Measurements from ENCODE around the gene SF3B3. TPM values are rescaled to one million over a fixed set of nuclear protein-coding genes. Genes with fewer than 3 reads are reported as not detected.

The SF3B3 gene
- total RNA-seq, 1 donor from 2014 or later, result 225 TPM

- no peak for DNase-seq (ENCODE audit: low spot score)
Observed at GRCh38 chr16:70589998-70590471, 66.4 kb downstream of the SF3B3 start.

DNA sequence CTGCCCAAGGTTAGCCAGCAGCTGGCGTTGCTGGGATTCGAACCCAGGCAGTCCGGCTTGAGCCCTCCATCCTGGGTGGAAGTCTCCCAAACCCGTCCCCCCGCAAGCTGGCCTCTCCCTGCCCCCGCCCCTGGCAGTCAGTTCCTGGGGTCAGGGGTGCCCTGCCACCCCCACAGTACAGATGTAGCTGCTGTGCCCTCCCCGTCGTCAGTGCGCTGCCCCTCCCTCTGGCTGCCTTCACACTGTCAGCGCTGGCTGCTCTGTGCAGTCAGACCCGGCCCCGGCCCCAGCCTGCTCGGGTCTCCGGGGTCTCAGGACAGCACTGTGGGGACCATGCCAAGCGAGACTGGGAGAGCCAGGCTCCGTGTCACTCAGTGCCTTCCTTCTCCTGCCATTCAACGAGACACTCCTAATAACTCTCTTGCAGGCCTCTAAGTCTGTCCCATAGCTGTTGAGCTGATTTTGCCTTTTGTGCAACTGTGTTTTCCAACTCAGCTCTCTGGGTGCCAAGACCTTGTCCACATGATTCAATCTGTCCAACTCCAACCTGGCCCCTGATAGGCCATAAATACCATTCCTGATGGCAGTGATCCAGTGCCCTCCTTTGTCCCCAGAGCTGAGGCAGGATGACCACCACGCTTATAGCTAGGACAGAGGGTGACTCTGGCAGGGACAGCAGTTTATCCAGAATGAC, 67.3 kb downstream of the SF3B3 start:
- DNase-seq (ENCODE audit: low spot score), result no peak

GRCh38 chr16:70591615-70592014, 68.0 kb downstream of the SF3B3 start:
- DNase-seq (ENCODE audit: low spot score), result no peak

DNA sequence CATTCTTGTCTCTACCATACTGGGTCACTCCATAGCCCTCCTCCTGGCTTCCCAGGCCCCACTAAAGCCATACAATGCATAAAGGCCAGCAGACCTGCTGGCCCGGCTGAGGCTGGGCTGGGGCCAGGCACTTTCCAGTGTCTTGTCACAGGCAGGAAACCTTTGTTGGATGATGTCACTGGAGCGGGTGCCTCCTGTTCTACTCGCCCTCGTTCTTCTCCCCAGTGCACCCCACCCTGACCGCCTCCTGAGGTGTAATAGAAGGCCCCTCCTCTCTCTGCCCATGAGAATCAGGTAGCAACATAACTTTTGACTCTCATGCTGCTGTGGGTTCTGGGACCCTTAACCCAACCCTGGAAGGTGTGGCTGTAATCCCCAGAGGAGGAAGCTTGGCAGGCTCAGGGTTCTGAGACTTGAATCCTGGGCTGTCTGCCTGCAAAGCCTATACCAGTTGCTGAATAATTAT, 68.5 kb downstream of the SF3B3 start:
- no peak for DNase-seq (ENCODE audit: low spot score)

DNA sequence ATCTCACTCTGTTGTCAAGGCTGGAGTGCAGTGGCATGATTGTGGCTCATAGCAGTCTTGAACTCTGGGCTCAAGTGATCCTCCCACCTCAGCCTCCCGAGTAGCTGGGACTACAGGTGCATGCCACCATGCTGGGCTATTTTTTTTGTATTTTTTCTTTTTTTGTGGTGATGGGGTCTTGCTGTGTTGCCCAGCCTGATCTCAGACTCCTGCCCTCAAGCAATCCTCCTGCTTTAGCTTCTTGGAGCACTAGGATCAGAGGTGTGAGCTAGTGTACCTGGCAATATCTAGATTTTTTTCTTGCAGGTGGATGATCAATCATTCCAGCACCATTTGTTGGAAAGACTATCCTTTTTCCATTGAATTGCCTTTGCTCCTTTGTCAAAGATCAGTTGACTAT, 69.9 kb downstream of the SF3B3 start:
- DNase-seq (ENCODE audit: low spot score), result no peak

DNA sequence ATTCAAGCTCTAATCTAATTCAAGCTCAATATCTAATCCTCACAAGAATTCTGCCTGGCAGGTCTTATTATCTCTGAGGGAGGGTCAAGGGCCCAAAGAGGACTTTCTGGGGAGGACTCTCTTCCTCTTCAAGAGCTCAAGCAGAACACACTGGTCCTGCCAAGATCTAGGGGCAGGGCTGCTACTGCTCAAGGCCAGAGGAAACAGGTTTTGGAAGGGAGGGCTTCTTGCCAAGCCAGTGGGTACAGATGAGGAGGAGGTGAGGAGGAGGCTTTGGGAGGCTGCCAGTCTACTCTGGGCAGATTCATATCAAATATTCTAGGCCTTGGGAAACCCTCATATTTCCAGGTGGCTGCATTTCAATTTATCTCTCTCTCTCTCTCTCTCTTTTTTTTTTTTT, 71.0 kb downstream of the SF3B3 start:
- DNase-seq (ENCODE audit: low spot score), result peak; percentile 53

- no peak for DNase-seq (ENCODE audit: low spot score)
Observed at GRCh38 chr16:70597135-70597835, 73.7 kb downstream of the SF3B3 start.

- no peak for DNase-seq (ENCODE audit: low spot score)
Observed at GRCh38 chr16:70598937-70599503, 75.4 kb downstream of the SF3B3 start.

- no peak for DNase-seq (ENCODE audit: low spot score)
Observed at GRCh38 chr16:70600730-70601129, 77.1 kb downstream of the SF3B3 start.

DNA sequence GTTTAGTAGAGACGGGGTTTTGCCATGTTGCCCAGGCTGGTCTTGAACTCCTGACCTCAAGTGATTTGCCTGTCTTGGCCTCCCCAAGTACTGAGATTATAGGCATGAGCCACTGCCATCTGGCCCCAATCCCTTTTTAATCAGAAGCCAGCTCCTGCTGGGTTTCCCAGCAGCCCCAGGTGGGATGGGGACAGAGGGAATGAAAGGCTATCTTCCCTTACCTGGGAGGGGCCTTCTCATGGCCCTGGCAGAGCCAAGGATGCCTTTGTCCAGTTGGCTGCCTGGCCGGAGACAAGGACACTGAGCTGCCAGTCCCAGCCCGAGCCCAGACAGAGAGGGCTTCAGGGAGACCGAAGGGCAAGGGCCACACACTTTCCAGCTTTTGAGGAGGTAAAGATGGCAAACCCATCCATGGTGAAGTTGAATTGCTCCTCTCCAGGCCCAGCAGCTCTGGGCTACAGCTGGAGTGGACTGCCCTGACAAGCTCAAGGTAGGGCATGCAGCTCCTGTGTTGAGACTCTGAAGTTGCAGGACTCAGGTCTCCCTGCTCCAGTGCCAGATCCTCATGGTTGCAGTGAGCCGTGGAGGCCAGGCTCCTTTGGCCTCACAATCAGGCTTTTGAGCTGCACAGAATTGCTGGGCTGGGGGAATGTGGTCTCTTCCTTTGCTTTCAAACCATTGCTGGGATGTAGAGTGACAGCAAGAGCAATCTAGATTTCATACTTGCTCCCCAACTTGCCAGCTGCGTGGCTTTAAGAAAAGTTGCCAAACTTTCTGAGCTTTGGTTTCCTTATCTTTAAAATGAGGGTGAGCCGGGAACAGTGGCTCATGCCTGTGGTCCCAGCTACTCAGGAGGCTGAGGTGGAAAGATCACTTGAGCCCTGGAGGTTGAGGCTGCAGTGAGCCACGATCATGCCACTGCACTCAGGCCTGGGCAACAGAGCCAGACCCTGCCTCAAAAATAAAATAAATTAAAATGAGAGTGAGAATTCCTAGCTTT, 78.3 kb downstream of the SF3B3 start:
- no peak for DNase-seq (ENCODE audit: low spot score)

DNA sequence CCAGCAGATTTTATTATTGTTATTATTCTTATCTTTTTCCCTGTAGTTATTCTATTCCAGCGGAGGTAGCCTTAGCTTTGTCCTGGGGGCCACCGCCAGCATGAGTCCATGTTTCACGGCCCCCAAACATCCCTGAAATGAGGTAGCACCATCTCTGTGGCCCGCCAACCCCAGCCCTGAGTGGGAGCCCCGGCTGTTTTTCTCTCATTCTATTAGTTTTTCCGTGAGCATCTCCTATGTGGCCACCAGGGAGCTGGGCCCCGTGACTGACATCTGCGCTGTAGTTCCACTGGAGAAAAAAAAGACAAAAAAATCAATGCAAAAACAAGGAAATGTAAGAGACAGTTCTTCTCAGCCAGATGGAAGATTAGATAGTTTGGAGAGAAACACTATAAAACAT, 79.2 kb downstream of the SF3B3 start:
- no peak for DNase-seq (ENCODE audit: low spot score)

DNA sequence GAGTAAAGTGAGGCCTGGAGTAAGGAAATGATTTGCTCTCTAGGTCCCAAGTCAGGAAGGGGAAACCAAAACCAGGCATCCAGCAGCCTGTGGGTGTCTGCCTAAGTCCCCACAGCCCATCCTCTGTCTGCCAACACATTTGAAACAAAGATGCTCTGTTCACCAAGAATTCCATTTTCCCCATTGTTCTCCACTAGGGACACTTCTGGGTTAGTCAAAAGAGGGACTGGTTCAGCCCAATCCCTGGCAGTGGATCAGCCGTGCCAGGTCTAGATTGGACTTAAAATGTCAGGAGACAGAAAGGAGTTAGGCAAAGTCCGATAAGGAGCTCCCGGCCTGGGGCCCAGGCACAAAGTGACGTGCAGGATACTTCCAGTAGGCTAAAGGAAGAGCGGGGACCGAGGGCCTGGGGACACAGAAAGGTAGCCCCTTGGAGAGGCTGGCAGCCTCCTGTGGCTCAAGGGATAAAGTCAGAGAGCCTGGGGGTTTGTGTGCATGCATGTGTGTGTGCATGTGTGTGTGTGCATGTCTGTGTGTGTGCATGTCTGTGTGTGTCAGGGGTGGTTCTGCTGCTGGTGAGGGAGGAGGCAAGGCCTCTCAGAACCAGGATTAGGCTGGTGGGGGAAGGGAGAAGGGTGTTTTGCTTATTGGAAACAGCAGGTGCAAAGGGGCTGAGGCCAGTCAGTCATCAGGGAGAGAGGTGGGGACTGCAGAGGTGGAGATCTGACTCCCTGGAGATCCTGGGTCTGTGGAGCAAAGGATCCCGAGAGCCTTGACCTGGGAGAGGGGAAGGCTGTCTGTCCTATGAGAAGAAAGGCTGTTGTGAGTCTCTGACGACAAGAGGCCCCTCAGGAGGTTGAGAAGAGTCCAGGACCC, 81.0 kb downstream of the SF3B3 start:
- no peak for DNase-seq (ENCODE audit: low spot score)

DNA sequence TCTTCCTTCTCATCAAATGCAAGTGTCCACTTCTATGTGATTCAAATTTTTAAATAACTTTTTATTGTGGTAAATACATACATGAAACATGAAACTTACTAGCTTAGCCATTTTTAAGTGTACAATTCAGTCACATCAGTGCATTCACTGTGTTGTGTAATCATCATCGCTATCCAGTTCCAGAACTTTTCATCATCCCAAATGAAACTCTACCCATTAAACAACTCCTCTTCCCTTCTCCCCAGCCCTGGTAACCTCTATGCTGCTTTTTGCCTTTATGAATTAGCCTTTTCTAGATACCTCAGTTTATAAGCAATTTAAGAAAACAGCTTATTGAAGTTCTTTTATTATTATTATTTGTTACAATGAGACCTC, 81.7 kb downstream of the SF3B3 start:
- DNase-seq (ENCODE audit: low spot score), result no peak

DNA sequence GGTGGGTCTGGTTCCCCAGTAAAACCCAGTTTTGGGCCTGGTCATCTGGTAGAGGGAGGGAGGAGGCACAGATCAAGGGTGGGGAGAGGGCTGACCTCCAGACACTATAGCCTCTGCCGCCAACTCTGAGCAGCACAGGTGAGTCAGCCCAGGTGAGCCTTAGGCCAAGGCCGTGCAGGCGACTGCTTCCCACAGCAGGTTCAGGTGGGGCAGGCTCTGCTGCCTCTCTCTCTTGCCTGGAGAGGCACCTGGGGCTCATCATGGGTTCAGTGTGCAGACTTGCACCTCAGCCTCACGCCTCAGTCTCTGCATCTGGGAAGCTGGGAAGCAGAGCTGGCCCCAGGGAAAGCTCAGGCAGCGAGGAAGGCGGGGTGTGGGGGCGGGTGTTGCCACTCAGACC, 84.9 kb downstream of the SF3B3 start:
- DNase-seq (ENCODE audit: low spot score), result no peak

- peak; percentile 37 for DNase-seq (ENCODE audit: low spot score)
Observed at GRCh38 chr16:70610273-70611223, 86.9 kb downstream of the SF3B3 start.

- no peak for DNase-seq (ENCODE audit: low spot score)
Observed at GRCh38 chr16:70611224-70611598, 87.6 kb downstream of the SF3B3 start.

- DNase-seq (ENCODE audit: low spot score), result no peak
Observed at GRCh38 chr16:70611785-70612303, 88.2 kb downstream of the SF3B3 start.

DNA sequence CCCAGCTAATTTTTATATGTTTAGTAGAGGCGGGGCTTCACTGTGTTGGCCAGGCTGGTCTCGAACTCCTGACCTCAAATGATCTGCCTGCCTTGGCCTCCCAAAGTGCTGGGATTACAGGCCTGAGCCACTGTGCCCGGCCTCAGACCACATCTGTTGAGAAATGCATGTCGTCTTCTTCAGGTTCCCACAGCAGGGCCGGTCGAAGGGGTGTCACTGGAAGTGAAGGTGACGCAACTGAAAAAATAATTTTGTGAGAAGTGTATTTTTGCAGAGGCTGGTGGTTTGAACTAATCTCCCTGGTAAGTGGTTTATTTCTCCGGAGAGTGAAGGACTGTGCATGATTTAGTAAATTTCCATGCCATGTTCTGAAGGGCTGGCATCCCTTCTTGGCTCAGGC, 89.3 kb downstream of the SF3B3 start:
- no peak for DNase-seq (ENCODE audit: low spot score)

DNA sequence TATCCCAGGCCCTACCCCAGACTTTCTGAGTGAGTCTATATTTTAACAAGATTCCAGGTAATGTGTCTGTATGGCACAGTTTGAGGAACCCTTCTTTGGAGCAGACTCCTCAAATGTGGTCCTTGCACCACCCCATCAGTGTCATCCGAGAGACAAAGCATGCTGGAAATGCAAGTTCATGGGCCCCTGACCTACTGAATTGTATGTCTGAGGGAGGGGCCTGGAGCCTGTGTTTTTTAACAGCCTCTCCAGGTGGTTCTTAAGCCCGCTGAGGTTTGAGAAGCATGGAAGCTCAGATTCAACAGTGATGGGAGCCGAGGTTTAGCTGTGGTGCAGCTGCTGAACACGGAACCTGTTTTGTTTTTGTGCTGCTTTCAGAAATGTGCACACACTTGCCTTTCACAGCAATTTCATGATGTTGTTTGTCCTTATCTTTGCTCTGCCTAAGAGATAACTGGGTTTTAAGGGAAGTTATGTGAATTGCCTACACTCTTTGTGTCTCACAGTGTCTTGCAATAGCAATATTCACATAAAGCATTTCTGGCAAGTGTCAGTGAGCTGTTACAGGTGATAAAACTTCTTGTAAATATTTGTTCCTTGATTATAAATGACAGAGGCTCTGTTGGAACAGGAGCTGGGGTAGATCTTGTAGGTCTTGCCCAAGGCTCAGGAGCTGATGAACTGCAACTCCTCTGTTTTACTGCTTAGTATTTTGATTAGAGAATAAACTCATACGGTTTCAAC, 90.8 kb downstream of the SF3B3 start:
- no peak for DNase-seq (ENCODE audit: low spot score)

Measured in mucosa of gallbladder (tissue), 1 donor.